ENCODE results near the gene CLDN10.

DNA sequence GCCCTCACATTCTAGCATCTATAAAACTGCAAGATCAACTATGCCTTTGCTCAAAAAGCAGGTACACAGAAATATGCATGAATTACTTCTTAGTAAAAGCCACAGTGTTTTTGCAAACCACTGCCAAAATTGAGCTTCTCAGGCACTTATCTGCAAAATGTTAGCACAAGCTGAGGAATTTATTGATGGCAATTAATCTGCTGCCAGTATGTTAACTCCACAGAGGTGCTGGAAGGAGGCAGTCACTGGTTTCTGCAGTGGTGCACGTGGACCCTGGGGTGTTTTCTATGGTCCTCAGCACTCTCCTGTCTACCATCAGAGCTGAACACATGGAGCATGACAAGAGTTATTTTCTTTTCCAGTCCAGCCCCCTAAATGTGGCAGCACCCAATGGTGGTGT is 44.2 kb downstream of the CLDN10 start:
- no peak for TF ChIP-seq POLR2A (IDR thresholded peaks at IDR 0.05)
- TF ChIP-seq, protein P1, sequence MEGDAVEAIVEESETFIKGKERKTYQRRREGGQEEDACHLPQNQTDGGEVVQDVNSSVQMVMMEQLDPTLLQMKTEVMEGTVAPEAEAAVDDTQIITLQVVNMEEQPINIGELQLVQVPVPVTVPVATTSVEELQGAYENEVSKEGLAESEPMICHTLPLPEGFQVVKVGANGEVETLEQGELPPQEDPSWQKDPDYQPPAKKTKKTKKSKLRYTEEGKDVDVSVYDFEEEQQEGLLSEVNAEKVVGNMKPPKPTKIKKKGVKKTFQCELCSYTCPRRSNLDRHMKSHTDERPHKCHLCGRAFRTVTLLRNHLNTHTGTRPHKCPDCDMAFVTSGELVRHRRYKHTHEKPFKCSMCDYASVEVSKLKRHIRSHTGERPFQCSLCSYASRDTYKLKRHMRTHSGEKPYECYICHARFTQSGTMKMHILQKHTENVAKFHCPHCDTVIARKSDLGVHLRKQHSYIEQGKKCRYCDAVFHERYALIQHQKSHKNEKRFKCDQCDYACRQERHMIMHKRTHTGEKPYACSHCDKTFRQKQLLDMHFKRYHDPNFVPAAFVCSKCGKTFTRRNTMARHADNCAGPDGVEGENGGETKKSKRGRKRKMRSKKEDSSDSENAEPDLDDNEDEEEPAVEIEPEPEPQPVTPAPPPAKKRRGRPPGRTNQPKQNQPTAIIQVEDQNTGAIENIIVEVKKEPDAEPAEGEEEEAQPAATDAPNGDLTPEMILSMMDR (IDR thresholded peaks at IDR 0.05): no peak

Data from esophagus squamous epithelium (tissue), 4 donors.